Subcutaneous adipose tissue (tissue), 4 donors: ENCODE data around the gene MORN5. TPM values are rescaled to one million over a fixed set of nuclear protein-coding genes. Genes with fewer than 3 reads are reported as not detected.

ENCODE experiments used
- total RNA-seq, 4 donors: library from RNA; depleted of rRNA; stranded (reverse); fragments of >200 nt; gene quantifications; one replicate each; pipeline ENCODE4 v1.1.0, GENCODE V29; 2016
- TF ChIP-seq, protein P1 (sequence below): fragments of 450-650 bp; IDR thresholded peaks from one replicate; pipeline ENCODE4 v1.5.1; 2016; ENCODE audit warnings: low read depth, mild to moderate bottlenecking, control low read depth, antibody characterized with exemption, moderate library complexity

MORN5 gene
- total RNA-seq, 4 donors from 2014 or later, result not detected

DNA sequence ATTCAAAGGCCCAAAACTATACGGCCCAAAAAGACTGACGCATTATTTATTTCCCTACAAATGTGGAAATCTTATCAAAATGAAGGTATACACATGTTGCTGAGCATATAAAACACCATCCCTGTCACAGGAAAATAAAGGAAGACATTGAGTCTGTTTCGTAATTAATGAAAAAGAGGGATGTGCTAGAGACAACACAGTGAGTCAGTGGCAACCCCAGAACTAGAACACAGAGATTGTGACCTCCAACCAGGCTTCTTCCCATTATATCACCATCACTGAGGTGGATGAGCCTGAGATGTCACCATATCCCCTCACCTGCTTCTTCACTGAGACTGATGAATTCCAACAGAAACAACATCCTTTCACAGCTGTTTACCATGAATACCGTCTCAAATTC is 3.9 kb upstream of the MORN5 start:
- TF ChIP-seq, protein P1, sequence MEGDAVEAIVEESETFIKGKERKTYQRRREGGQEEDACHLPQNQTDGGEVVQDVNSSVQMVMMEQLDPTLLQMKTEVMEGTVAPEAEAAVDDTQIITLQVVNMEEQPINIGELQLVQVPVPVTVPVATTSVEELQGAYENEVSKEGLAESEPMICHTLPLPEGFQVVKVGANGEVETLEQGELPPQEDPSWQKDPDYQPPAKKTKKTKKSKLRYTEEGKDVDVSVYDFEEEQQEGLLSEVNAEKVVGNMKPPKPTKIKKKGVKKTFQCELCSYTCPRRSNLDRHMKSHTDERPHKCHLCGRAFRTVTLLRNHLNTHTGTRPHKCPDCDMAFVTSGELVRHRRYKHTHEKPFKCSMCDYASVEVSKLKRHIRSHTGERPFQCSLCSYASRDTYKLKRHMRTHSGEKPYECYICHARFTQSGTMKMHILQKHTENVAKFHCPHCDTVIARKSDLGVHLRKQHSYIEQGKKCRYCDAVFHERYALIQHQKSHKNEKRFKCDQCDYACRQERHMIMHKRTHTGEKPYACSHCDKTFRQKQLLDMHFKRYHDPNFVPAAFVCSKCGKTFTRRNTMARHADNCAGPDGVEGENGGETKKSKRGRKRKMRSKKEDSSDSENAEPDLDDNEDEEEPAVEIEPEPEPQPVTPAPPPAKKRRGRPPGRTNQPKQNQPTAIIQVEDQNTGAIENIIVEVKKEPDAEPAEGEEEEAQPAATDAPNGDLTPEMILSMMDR, result no peak

GRCh38 chr9:122158202-122158601 is 1.5 kb upstream of the MORN5 start:
- TF ChIP-seq, protein P1, result no peak

DNA sequence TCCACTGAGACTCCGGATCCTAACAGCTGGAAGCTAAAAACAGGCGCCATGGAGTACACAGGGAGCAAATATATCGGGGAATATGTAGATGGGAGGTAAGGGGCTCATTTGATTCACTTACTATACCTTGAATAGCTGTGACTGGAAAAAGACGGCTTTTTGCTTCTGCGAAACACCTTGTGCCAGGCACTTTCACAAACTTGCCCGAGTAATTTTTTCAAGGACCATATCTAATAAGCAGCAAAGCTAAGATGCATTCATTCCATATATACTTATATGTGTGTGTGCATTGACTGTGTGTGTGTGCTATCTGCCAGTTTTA is 178 bp downstream of the MORN5 start:
- TF ChIP-seq, protein P1, result no peak

GRCh38 chr9:122162415-122162814 is 2.7 kb downstream of the MORN5 start:
- TF ChIP-seq, protein P1, result no peak

GRCh38 chr9:122164286-122164685 is 4.6 kb downstream of the MORN5 start:
- TF ChIP-seq, protein P1, result no peak

- TF ChIP-seq, protein P1, result no peak
These were observed 8.6 kb downstream of the MORN5 start for GRCh38 chr9:122168356-122168755.

DNA sequence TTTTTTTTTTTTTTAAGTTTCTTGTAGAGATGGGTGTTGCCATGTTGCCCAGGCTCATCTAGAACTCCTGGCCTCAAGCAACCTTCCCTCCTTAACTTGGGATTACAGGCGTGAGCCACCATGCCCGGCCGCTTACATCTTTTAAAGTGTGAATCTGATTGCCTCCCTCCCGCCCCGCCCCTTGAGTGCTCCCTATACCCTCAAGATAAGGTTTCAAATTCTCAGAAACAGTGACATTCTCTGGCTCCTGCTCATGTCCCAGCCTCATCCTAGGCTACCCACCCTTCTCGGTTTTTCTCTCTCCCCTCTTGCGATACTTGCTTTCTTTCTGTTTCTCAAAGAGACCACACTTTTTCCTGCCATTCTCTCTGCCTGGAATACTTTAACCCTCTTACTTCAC is 12.4 kb downstream of the MORN5 start:
- TF ChIP-seq, protein P1, result no peak

DNA sequence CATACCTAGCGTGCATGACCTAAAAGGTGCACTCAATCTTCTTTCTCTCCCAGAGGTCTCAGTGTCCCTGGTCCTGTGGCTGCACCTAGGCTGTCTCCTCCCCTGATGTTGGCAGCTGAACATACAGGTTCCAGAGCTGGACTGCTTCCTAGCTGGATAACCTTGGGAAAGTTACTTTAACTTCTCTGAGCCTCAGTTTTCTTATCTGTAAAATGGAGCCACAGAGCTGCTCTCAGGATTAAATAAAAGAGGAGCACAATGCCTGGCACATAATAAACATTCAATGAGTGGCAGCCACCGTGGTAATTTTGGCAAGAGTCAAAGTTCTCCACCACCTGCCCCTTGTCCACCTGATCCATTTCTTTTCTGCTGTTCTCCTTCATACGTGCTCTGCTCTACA is 14.0 kb downstream of the MORN5 start:
- TF ChIP-seq, protein P1, result no peak
